Effector CD8-positive, alpha-beta T cell (primary cell): ENCODE results near the gene BCAM.
"Not testable (repeated sequence)": the region's sequence is repeated elsewhere in the genome, so short reads cannot be mapped to it uniquely, and the experiment has no call there.

ENCODE experiments used
- DNase-seq: peaks from one replicate; lab custom pipeline; 2025; lab: John Stamatoyannopoulos, UW

BCAM gene

GRCh38 chr19:44817725-44818465 lies 9.0 kb downstream of the BCAM start:
- DNase-seq: no peak

GRCh38 chr19:44818466-44819031 lies 9.6 kb downstream of the BCAM start:
- no peak for DNase-seq

- no peak for DNase-seq
These were observed 10.4 kb downstream of the BCAM start for GRCh38 chr19:44819246-44819832.

GRCh38 chr19:44820648-44821609 lies 12.0 kb downstream of the BCAM start:
- no peak for DNase-seq

GRCh38 chr19:44822177-44822576 lies 13.3 kb downstream of the BCAM start:
- no peak for DNase-seq

- no peak for DNase-seq
These were observed 13.9 kb downstream of the BCAM start for GRCh38 chr19:44822670-44823372.

GRCh38 chr19:44823373-44823698 lies 14.4 kb downstream of the BCAM start:
- DNase-seq: no peak

GRCh38 chr19:44824761-44825160 lies 15.9 kb downstream of the BCAM start:
- no peak for DNase-seq

GRCh38 chr19:44832875-44833274 lies 24.0 kb downstream of the BCAM start:
- not testable (repeated sequence) for DNase-seq

- DNase-seq: not testable (repeated sequence)
These were observed 25.5 kb downstream of the BCAM start for GRCh38 chr19:44834399-44834798.

GRCh38 chr19:44839276-44839675 lies 30.4 kb downstream of the BCAM start:
- no peak for DNase-seq

- no peak for DNase-seq
These were observed 31.9 kb downstream of the BCAM start for GRCh38 chr19:44840811-44841210.

- no peak for DNase-seq
These were observed 32.3 kb downstream of the BCAM start for GRCh38 chr19:44841231-44841630.

- DNase-seq: no peak
These were observed 36.3 kb downstream of the BCAM start for GRCh38 chr19:44845286-44845611.

- DNase-seq: peak; percentile 61
These were observed 36.9 kb downstream of the BCAM start, which contains the start of gene NECTIN2 for GRCh38 chr19:44845612-44846454. TSS of gene NECTIN2 (plus strand) at chr19:44846297. CDS start at chr19:44846526, 229 bp downstream.

- no peak for DNase-seq
These were observed 37.7 kb downstream of the BCAM start for GRCh38 chr19:44846455-44847143.

- DNase-seq: no peak
These were observed 38.5 kb downstream of the BCAM start for GRCh38 chr19:44847144-44848035.

GRCh38 chr19:44848036-44848811 lies 39.3 kb downstream of the BCAM start:
- no peak for DNase-seq
